PC-9 (cell line): Measurements from ENCODE around the gene UBTD1. TPM values are rescaled to one million over a fixed set of nuclear protein-coding genes. Genes with fewer than 3 reads are reported as not detected.

Experiments used
- BruUV-seq: library from RNA; stranded (reverse); fragments of 400-500 nt; replicated peaks from 2 replicates; lab custom pipeline; 2021; lab: Mats Ljungman, UMichigan
- CTCF ChIA-PET: fragments of 300-600 bp; sonication (Branson Sonifier 250); formaldehyde crosslinking; loops from one replicate; lab custom pipeline; 2022; ENCODE audit warnings: antibody characterized with exemption; lab: Charles Lee
- POLR2A ChIA-PET: fragments of 300-600 bp; sonication (Branson Sonifier 250); formaldehyde crosslinking; loops from one replicate; lab custom pipeline; 2022; ENCODE audit warnings: antibody characterized with exemption; ENCODE audit not compliant: unreplicated experiment; lab: Charles Lee
- DNase-seq, 2 experiments: peaks; one replicate each; pipeline versions ENCODE4 v3.0.0 to v3.0.0-alpha.2; 2015 to 2022; ENCODE audit warnings: mixed read lengths in 1 of 2
- H2AFZ ChIP-seq: fragments of 200-600 bp; sonication (generic); 2 replicates; pipeline ENCODE4 v1.8.1; 2017; ENCODE audit warnings: antibody characterized with exemption
- H3F3A ChIP-seq: fragments of 200-600 bp; sonication (generic); 2 replicates; pipeline ENCODE4 v1.8.1; 2017; ENCODE audit warnings: antibody characterized with exemption, mild to moderate bottlenecking, low read depth; ENCODE audit not compliant: insufficient read depth
- H3K27ac ChIP-seq: fragments of 200-600 bp; sonication (generic); 2 replicates; pipeline ENCODE4 v1.6.1; 2016; ENCODE audit warnings: mixed run types
- H3K27me3 ChIP-seq: fragments of 200-600 bp; sonication (generic); 2 replicates; pipeline ENCODE4 v1.6.1; 2016; ENCODE audit warnings: low read depth, mixed run types; ENCODE audit not compliant: insufficient read depth
- H3K36me3 ChIP-seq: fragments of 200-600 bp; sonication (generic); 2 replicates; pipeline ENCODE4 v1.6.1; 2016; ENCODE audit warnings: low read depth, mixed run types
- H3K4me1 ChIP-seq: fragments of 200-600 bp; sonication (generic); replicated peaks from 2 replicates; pipeline ENCODE4 v1.6.1; 2016; ENCODE audit warnings: mixed run types; ENCODE audit not compliant: insufficient read depth
- H3K4me2 ChIP-seq: fragments of 200-600 bp; sonication (generic); 2 replicates; pipeline ENCODE4 v1.6.1; 2017; ENCODE audit warnings: mixed run types
- H3K4me3 ChIP-seq: fragments of 200-600 bp; sonication (generic); 2 replicates; pipeline ENCODE4 v1.6.1; 2016; ENCODE audit warnings: mixed run types
- H3K79me2 ChIP-seq: fragments of 200-600 bp; sonication (generic); 2 replicates; pipeline ENCODE4 v1.6.1; 2017; ENCODE audit warnings: low read depth, mixed run types
- H3K9me2 ChIP-seq: fragments of 200-600 bp; sonication (generic); 2 replicates; pipeline ENCODE4 v1.8.1; 2017; ENCODE audit warnings: mild to moderate bottlenecking; ENCODE audit not compliant: insufficient read depth
- H3K9me3 ChIP-seq: fragments of 200-600 bp; sonication (generic); 2 replicates; pipeline ENCODE4 v1.8.1; 2016; ENCODE audit warnings: low read depth; ENCODE audit not compliant: insufficient read depth
- H4K20me1 ChIP-seq: fragments of 200-600 bp; sonication (generic); 2 replicates; pipeline ENCODE4 v1.8.1; 2017; ENCODE audit not compliant: insufficient read depth
- EZH2 ChIP-seq: fragments of 200-600 bp; sonication (generic); IDR thresholded peaks from 2 replicates; pipeline ENCODE4 v1.8.0; 2017; ENCODE audit warnings: antibody characterized with exemption, low read depth
- intact Hi-C: fragments of 100-400 bp; cut with micrococcal nuclease; formaldehyde crosslinking; loops from one replicate; pipeline ENCODE4 v1.10.0; 2022; ENCODE audit not compliant: unreplicated experiment
- total RNA-seq: library from RNA; stranded (reverse); gene quantifications from 2 replicates; pipeline ENCODE4 v1.2.3, GENCODE V29; 2021
- TF ChIP-seq, protein P1 (sequence below): fragments of 200-600 bp; sonication (generic); conservative IDR thresholded peaks from 2 replicates; pipeline ENCODE4 v1.6.1; 2017; ENCODE audit warnings: mixed run types, antibody characterized with exemption, mild to moderate bottlenecking, moderate library complexity

UBTD1 gene
- total RNA-seq, 1 experiment from 2014 or later = 17.1 TPM

DNA sequence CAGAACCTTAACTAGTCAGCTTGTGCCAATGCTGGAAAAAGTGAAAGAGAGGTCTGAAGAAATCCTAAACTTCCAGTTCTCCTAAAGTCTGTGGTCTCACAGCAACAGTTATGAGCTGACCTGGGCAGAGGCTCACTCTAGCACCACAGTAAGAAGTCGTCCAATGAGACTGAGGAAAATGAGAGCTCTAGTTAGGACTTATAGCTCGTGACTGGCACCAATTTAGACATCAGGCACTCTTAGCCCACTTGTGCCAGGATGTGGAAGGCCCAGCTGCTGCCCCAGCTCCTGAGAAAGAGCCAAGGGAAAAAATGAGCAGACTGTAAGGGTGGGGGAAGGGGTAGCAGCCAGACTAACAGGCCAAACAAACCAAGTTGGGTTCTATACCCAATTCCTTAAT lies 8.1 kb upstream of the UBTD1 start:
- no TSS peak for BruUV-seq
- Histone ChIP-seq H3K4me3 (no peak overlapping the region), H4K20me1 (peaks cover 6% of the 10 kb centered on the region; the same call in 1 of the 2 replicates), H3K9me2 (no peaks in the 10 kb centered on the region), H3K27me3 (no peaks in the 10 kb centered on the region), H3K4me1 (no peaks in the 10 kb centered on the region), H3K36me3 (no peaks in the 10 kb centered on the region), H3K27ac (no peak overlapping the region), H3F3A (no peaks in the 10 kb centered on the region), H3K79me2 (peaks cover 55% of the 10 kb centered on the region), H3K9me3 (no peaks in the 10 kb centered on the region), H3K4me2 (no peak overlapping the region), H2AFZ (no peak overlapping the region)
- TF ChIP-seq, protein P1, sequence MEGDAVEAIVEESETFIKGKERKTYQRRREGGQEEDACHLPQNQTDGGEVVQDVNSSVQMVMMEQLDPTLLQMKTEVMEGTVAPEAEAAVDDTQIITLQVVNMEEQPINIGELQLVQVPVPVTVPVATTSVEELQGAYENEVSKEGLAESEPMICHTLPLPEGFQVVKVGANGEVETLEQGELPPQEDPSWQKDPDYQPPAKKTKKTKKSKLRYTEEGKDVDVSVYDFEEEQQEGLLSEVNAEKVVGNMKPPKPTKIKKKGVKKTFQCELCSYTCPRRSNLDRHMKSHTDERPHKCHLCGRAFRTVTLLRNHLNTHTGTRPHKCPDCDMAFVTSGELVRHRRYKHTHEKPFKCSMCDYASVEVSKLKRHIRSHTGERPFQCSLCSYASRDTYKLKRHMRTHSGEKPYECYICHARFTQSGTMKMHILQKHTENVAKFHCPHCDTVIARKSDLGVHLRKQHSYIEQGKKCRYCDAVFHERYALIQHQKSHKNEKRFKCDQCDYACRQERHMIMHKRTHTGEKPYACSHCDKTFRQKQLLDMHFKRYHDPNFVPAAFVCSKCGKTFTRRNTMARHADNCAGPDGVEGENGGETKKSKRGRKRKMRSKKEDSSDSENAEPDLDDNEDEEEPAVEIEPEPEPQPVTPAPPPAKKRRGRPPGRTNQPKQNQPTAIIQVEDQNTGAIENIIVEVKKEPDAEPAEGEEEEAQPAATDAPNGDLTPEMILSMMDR = no peak
- TF ChIP-seq EZH2 = no peak
- DNase-seq = no peak
- intact Hi-C loops = no loop called here
- POLR2A ChIA-PET = no interaction called here
- CTCF ChIA-PET = no interaction called here

DNA sequence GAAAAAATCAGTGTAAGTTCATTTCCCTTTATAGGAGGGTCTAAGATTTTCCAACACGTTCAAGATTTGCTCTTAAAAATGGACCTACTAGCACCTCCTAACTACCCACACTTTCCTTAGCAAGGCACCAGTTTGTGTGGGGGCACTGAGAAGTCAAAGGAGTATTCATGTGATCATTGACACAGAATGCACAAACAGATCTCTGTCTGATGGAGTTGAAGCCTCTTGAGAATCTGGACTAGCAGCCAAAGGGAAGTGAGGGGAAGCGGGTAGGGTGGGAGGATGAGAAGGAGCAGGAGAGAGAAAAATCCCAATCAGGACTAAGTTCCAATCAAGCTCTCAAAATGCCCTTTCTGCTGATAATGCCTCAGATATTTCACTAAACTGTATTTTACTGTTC lies 4.6 kb upstream of the UBTD1 start:
- Histone ChIP-seq H3K9me2 (no peaks in the 10 kb centered on the region), H3K27ac (no peak overlapping the region), H2AFZ (no peak overlapping the region), H3K79me2 (peaks cover 74% of the 10 kb centered on the region), H3K27me3 (no peaks in the 10 kb centered on the region), H3K4me2 (no peak overlapping the region), H3K9me3 (no peaks in the 10 kb centered on the region), H3F3A (0 out of 2 replicates have a peak, but pooled peaks cover 7% of the 10 kb centered on the region), H3K4me3 (no peak overlapping the region), H4K20me1 (no peaks in the 10 kb centered on the region; the same call in 1 of the 2 replicates), H3K4me1 (peaks cover 12% of the 10 kb centered on the region), H3K36me3 (no peaks in the 10 kb centered on the region)
- BruUV-seq = no TSS peak
- CTCF ChIA-PET = no interaction called here
- no peak for DNase-seq
- no peak for TF ChIP-seq EZH2
- TF ChIP-seq, protein P1 = no peak
- intact Hi-C loops = no loop called here
- POLR2A ChIA-PET = no interaction called here

- no TSS peak for BruUV-seq
- Histone ChIP-seq H3K4me3 (no peak overlapping the region), H3K9me2 (no peaks in the 10 kb centered on the region), H3K36me3 (no peaks in the 10 kb centered on the region), H3K27me3 (no peaks in the 10 kb centered on the region), H3F3A (0 out of 2 replicates have a peak, but pooled peaks cover 7% of the 10 kb centered on the region), H3K4me2 (no peak overlapping the region), H2AFZ (no peak overlapping the region), H3K4me1 (peaks cover 13% of the 10 kb centered on the region), H4K20me1 (no peaks in the 10 kb centered on the region; the same call in 1 of the 2 replicates), H3K79me2 (peaks cover 71% of the 10 kb centered on the region), H3K27ac (no peak overlapping the region), H3K9me3 (no peaks in the 10 kb centered on the region)
- ChIA-PET CTCF (interaction anchor here (0.5 to 0.6 kb wide), 2 partner anchors 31 to 94 kb away, joined by 3 to 4 read pairs; no protein-coding TSS in a partner anchor), POLR2A (no interaction called here)
- intact Hi-C loops = no loop called here
- TF ChIP-seq, protein P1 = no peak
- no peak for TF ChIP-seq EZH2
- no peak for DNase-seq
Observed at GRCh38 chr10:97494863-97495506, 3.7 kb upstream of the UBTD1 start.
